CD14-positive monocyte (primary cell): ENCODE results near the gene SMYD3. TPM values are rescaled to one million over a fixed set of nuclear protein-coding genes. Genes with fewer than 3 reads are reported as not detected.

Experiments used
- DNase-seq, 3 donors: peaks; one replicate each; pipeline ENCODE4 v3.0.0-alpha.2; 2011 to 2022
- H2AFZ ChIP-seq: 2 replicates; pipeline ENCODE4 v1.6.0; 2012; ENCODE audit warnings: mild to moderate bottlenecking, low read depth, low read length, inconsistent platforms; ENCODE audit not compliant: insufficient read depth, poor library complexity, severe bottlenecking
- H3K27ac ChIP-seq, 2 donors: 1 replicate in 1 of 2; 2 replicates in 1 of 2; pipeline ENCODE4 v1.5.1; 2012 to 2013; ENCODE audit warnings: low read length in 2 of 2, control low read depth in 1 of 2, inconsistent platforms in 1 of 2, low read depth in 1 of 2, mild to moderate bottlenecking in 1 of 2
- H3K27me3 ChIP-seq, 2 donors: one replicate each; pipeline versions ENCODE4 v1.6.0 to v1.6.1; 2011 to 2013; ENCODE audit warnings: low read length in 2 of 2; ENCODE audit not compliant: control insufficient read depth in 2 of 2, insufficient read depth in 2 of 2
- H3K36me3 ChIP-seq, 2 donors: replicated peaks in 1 of 2; 1 replicate in 1 of 2; 2 replicates in 1 of 2; pipeline versions ENCODE4 v1.5.1 to v1.6.1; 2012 to 2013; ENCODE audit warnings: low read length in 2 of 2, control low read depth in 1 of 2, inconsistent platforms in 1 of 2, mild to moderate bottlenecking in 1 of 2; ENCODE audit not compliant: insufficient read depth in 2 of 2, control insufficient read depth in 1 of 2
- H3K4me1 ChIP-seq, 2 donors: 1 replicate in 1 of 2; 2 replicates in 1 of 2; pipeline versions ENCODE4 v1.5.1 to v1.6.1; 2012 to 2013; ENCODE audit warnings: low read length in 2 of 2, control low read depth in 1 of 2, inconsistent platforms in 1 of 2, mild to moderate bottlenecking in 1 of 2, moderate library complexity in 1 of 2; ENCODE audit not compliant: insufficient read depth in 2 of 2, control insufficient read depth in 1 of 2
- H3K4me2 ChIP-seq: replicated peaks from 2 replicates; pipeline ENCODE3; 2012; ENCODE audit warnings: low read length, moderate library complexity, mild to moderate bottlenecking; ENCODE audit not compliant: poor library complexity, severe bottlenecking; ENCODE audit errors: extremely low read depth
- H3K4me3 ChIP-seq, 3 experiments: fragments of 200-600 bp in 1 of 3; sonication (generic) in 1 of 3; replicated peaks in 1 of 3; 1 replicate in 2 of 3; 2 replicates in 1 of 3; pipeline ENCODE4 v1.5.1; 2011 to 2013; ENCODE audit warnings: low read length in 3 of 3, mild to moderate bottlenecking in 3 of 3, control low read depth in 2 of 3, low read depth in 2 of 3, inconsistent platforms in 1 of 3, moderate library complexity in 1 of 3
- H3K79me2 ChIP-seq: 2 replicates; pipeline ENCODE4 v1.6.0; 2012; ENCODE audit warnings: mild to moderate bottlenecking, control low read depth, inconsistent platforms, low read length, moderate library complexity; ENCODE audit not compliant: insufficient read depth
- H3K9ac ChIP-seq: 2 replicates; pipeline ENCODE4 v1.6.0; 2017; ENCODE audit warnings: low read length, mild to moderate bottlenecking; ENCODE audit not compliant: insufficient read depth, poor library complexity, severe bottlenecking
- H3K9me3 ChIP-seq, 2 donors: replicated peaks in 1 of 2; 1 replicate in 1 of 2; 2 replicates in 1 of 2; pipeline versions ENCODE4 v1.5.1 to v1.6.1; 2012 to 2013; ENCODE audit warnings: low read length in 2 of 2, control low read depth in 1 of 2; ENCODE audit not compliant: control insufficient read depth in 1 of 2, insufficient read depth in 1 of 2
- H4K20me1 ChIP-seq: 2 replicates; pipeline ENCODE4 v1.6.0; 2012; ENCODE audit warnings: mild to moderate bottlenecking, low read length, control low read depth, moderate library complexity; ENCODE audit not compliant: insufficient read depth
- H3K27ac Mint-ChIP-seq, 7 donors: one replicate each; pipeline ENCODE4 v1.8.0; 2020; ENCODE audit warnings: mild to moderate bottlenecking in 7 of 7, mixed read lengths in 7 of 7, moderate library complexity in 6 of 7, inconsistent platforms in 2 of 7
- H3K27me3 Mint-ChIP-seq, 3 donors: one replicate each; pipeline ENCODE4 v1.8.0; 2021 to 2022; ENCODE audit warnings: low read depth in 3 of 3, mild to moderate bottlenecking in 3 of 3, mixed read lengths in 3 of 3, moderate library complexity in 3 of 3, inconsistent platforms in 1 of 3
- H3K36me3 Mint-ChIP-seq, 2 donors: one replicate each; pipeline ENCODE4 v1.8.0; 2020; ENCODE audit warnings: mixed read lengths in 2 of 2, inconsistent platforms in 1 of 2, mild to moderate bottlenecking in 1 of 2
- H3K4me1 Mint-ChIP-seq: one replicate; pipeline ENCODE4 v1.8.0; 2020; ENCODE audit warnings: mild to moderate bottlenecking, mixed read lengths
- H3K4me3 Mint-ChIP-seq, 2 donors: one replicate each; pipeline ENCODE4 v1.8.0; 2020; ENCODE audit warnings: mild to moderate bottlenecking in 2 of 2, mixed read lengths in 2 of 2, moderate library complexity in 1 of 2
- H3K9me3 Mint-ChIP-seq, 7 donors: one replicate each; pipeline ENCODE4 v1.8.0; 2020 to 2022; ENCODE audit warnings: mixed read lengths in 7 of 7, mild to moderate bottlenecking in 6 of 7, moderate library complexity in 6 of 7, inconsistent platforms in 2 of 7
- CTCF ChIP-seq: fragments of 200-600 bp; IDR thresholded peaks from one replicate; pipeline ENCODE4 v1.8.0; 2022; ENCODE audit warnings: antibody characterized with exemption, mild to moderate bottlenecking
- WGBS: methylation state at CpG from one replicate; pipeline ENCODE4 v1.1.5; 2013; ENCODE audit warnings: missing lambda C conversion rate; ENCODE audit not compliant: insufficient coverage; 5-methylcytosine and 5-hydroxymethylcytosine counted together
- intact Hi-C, 2 donors: fragments of 100-400 bp; cut with micrococcal nuclease; formaldehyde crosslinking; loops; one replicate each; pipeline versions ENCODE4 v1.15.0 to v1.15.1; 2023
- polyA plus RNA-seq, 3 donors: library from polyadenylated mRNA; depleted of rRNA in 1 of 3; unstranded in 2 of 3; stranded (reverse) in 1 of 3; fragments of 300-500 nt in 2 of 3; fragments of >200 nt in 1 of 3; fragmentation: Illumina TruSeq in 2 of 3; gene quantifications; 1 replicate in 2 of 3; 2 replicates in 1 of 3; pipeline ENCODE4 v1.2.3, GENCODE V29; 2012 to 2021

The SMYD3 gene
- polyA plus RNA-seq, 3 donors = 2.7 to 8.4 (median 4.0) TPM

GRCh38 chr1:246301553-246302250 lies 205.4 kb downstream of the SMYD3 start:
- H3K4me2 ChIP-seq = no peak overlapping the region
- H3K4me3 Mint-ChIP-seq = no peak overlapping the region
- H2AFZ ChIP-seq = no peak overlapping the region
- H3K9me3 Mint-ChIP-seq = no peaks in the 10 kb centered on the region
- 100% methylated on average over 3 of the region's 6 CpGs for WGBS
- no peaks in the 10 kb centered on the region for H4K20me1 ChIP-seq
- DNase-seq = no peak
- peaks cover 5% of the 10 kb centered on the region for H3K4me1 Mint-ChIP-seq
- H3K27ac ChIP-seq = no peak overlapping the region
- no peaks in the 10 kb centered on the region for H3K9me3 ChIP-seq
- no peaks in the 10 kb centered on the region for H3K27me3 Mint-ChIP-seq
- no peak overlapping the region for H3K27ac Mint-ChIP-seq
- no peaks in the 10 kb centered on the region for H3K4me1 ChIP-seq
- no peaks in the 10 kb centered on the region for H3K36me3 Mint-ChIP-seq
- no peaks in the 10 kb centered on the region for H3K36me3 ChIP-seq
- no peak overlapping the region for H3K9ac ChIP-seq
- H3K27me3 ChIP-seq = no peaks in the 10 kb centered on the region
- intact Hi-C loops = no loop called here
- no peaks in the 10 kb centered on the region for H3K79me2 ChIP-seq
- H3K4me3 ChIP-seq = no peak overlapping the region
- TF ChIP-seq CTCF = no peak

- no peak for DNase-seq
- Mint-ChIP-seq H3K27ac (no peak overlapping the region), H3K4me3 (no peak overlapping the region), H3K4me1 (peaks cover 11% of the 10 kb centered on the region), H3K36me3 (no peaks in the 10 kb centered on the region), H3K27me3 (no peaks in the 10 kb centered on the region), H3K9me3 (no peaks in the 10 kb centered on the region)
- Histone ChIP-seq H3K9ac (no peak overlapping the region), H2AFZ (no peak overlapping the region), H3K9me3 (no peaks in the 10 kb centered on the region), H3K27me3 (no peaks in the 10 kb centered on the region), H3K79me2 (no peaks in the 10 kb centered on the region), H3K4me1 (peaks cover 3 to 4% of the 10 kb centered on the region in 2 donors), H3K4me2 (no peak overlapping the region), H3K36me3 (no peaks in the 10 kb centered on the region), H3K27ac (no peak overlapping the region), H4K20me1 (no peaks in the 10 kb centered on the region), H3K4me3 (no peak overlapping the region)
- no peak for TF ChIP-seq CTCF
- WGBS = 100% methylated on average over 1 of the region's 6 CpGs
- intact Hi-C loops = no loop called here
Measured at GRCh38 chr1:246300626-246301549, 206.2 kb downstream of the SMYD3 start.
